GM18861 (cell line): ENCODE measurements around the gene CYB5A.

Source experiments
- ATAC-seq: cut with Tn5 transposase; IDR thresholded peaks from one replicate; pipeline ENCODE4 v1.9.1; 2021; ENCODE audit not compliant: unreplicated experiment

The CYB5A gene

DNA sequence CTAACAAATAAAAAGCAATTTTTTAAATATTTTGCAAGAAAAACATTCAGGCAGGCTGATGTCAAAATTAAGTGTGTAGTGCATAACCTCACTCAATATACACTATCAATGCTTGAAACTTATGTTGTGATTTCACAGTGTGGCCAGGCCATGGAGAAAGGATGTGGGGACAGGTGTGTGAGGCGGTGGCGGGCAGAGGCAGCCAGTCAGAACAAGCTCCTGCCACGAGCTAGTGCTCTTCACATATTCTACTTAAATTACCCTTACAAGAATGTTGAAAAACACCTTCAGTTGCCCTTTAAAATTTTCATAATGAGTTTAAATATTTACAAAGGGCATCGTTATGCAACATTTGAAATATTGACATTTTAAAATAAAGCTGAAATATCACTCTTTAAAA is 43.2 kb downstream of the CYB5A start:
- peak; percentile 91 for ATAC-seq

DNA sequence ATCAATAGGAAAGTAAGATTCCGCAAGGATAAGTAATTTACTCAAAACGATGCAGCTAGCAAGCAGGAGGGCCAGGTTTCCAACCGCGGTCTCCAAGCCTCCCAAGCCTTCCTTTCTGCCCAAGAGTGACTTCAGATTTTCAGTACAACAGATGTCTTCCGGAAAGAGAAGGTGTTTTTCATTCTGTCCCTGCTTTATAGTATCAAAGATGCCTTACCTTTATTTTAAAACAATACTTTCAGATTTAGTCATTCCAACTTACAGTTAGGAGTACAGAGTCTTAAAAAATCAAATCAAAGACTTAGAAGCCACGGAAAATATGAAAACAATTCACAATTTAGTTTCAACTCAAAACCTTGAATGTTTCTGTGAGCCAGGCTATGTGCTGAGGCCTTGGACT is 43.6 kb downstream of the CYB5A start:
- ATAC-seq, result no peak

DNA sequence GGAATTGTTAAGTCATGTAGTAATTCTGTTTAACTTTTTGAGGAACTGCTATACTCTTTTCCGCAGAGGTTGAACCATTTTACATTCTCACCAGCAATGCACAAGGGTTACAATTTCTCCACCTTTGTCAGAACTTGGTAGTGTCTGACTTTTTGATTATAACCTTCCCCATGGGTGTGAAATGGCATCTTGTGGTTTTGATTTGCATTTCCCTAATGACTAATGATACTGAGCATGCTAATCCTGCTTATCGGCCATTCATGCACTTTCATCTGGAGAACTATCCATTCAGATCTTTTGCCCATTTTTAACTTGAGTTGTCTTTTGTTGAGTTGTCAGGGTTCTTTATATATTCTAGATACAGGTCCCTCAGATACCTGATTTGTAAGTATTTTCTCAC is 47.2 kb downstream of the CYB5A start:
- ATAC-seq, result no peak

DNA sequence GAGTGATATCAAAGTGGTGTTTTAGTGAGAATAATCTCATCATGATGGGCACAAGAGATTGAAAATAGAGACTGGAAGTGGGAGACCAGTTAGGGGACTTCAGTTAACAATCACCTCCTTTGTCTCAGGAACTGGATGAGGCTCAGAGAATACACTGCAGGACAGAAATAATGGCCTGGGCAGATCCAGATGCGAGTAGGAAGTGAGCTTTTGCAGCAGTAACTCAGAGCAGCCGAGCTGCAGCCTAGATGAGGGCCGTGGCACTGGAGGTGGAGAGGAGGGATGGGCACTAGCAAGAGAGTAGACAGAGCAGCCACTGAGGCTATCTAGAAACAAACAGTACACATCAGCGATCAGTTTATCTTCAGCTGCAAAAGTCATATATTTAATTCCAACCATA is 48.6 kb downstream of the CYB5A start:
- ATAC-seq, result no peak

DNA sequence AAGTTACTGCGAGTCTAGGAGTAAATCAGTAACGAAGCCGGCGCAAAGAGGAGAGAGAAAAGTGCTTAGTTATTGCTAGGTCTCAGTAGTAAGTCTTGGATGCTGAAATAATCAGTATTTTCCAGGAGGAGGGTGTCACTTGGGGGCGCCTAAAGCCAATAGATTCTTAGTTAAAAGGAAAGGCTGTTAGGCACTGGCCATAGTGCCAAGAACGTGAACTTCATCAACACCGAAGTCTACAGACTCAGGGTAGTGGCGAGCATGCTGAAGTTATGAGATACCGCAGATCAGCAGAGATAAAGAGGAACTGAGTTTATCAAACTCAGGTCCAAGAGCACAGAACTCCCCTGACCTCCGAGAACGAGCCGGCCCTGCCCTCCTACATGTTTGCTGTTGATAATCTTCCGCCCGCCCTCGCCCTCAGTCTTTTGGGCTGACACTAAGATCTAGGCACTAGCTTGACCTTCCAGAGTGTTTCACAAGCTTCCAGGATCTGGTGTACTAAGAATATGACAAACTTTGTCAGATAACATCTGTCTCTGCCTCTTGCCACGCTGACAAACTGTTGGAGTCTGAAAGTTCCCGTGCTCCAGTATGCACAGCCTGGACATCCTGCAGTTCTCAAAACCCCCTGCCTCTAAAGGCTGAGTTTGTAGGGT is 49.2 kb downstream of the CYB5A start:
- no peak for ATAC-seq

DNA sequence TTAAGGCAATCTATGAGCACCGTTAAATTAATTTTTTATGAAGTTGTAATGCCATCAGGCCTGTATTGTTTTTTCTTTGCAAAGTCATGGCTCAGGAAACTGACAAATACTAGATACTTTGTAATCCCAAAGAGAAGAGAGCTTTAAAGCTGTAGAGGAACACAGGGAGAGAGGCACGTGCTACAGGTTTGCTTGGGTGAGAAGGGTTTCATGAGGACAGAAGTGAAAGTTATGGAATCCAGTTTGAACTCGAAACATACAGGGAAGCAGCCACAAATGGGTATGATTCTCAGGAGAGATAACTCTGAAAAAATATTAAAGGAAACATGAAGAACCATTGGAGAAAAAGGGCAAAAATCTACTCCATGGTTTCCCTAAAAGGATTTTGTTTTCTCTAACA is 49.8 kb downstream of the CYB5A start:
- ATAC-seq, result no peak

DNA sequence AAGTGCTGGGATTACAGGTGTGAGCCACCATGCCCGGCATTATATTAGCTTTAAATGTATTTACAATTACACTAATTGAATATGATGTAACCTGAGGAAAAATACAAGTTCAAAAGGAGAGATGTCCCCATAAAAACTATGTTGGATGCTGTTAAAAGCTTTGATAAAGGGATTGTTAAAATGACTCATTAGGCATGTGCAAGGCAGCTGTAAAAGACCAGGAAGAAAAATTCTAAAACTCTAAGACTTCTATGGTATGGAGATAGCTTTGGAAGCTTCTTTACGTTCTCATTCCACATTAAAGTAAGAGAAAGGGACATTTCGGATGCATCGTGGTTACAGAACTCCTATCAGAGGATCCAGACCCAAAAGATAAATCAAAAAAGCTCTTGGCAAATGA is 50.3 kb downstream of the CYB5A start:
- ATAC-seq, result no peak

DNA sequence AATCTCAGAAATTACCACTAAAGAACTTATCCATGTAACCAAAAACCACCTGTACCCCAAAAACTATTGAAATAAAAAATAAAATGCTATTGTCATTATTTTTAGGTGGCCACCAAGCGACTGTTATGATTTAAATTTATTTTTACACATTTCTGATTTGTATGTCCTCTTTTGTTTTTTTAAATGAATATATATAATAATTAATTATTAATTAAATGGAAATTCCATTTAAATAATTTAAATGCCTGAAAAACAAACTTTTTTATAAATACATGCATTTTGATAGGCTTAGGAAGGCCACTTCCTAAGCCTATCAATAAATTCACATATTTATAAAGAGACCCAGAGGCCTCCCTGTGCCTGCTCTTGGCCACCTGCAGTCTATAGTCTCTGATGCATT is 52.2 kb downstream of the CYB5A start:
- ATAC-seq, result no peak

DNA sequence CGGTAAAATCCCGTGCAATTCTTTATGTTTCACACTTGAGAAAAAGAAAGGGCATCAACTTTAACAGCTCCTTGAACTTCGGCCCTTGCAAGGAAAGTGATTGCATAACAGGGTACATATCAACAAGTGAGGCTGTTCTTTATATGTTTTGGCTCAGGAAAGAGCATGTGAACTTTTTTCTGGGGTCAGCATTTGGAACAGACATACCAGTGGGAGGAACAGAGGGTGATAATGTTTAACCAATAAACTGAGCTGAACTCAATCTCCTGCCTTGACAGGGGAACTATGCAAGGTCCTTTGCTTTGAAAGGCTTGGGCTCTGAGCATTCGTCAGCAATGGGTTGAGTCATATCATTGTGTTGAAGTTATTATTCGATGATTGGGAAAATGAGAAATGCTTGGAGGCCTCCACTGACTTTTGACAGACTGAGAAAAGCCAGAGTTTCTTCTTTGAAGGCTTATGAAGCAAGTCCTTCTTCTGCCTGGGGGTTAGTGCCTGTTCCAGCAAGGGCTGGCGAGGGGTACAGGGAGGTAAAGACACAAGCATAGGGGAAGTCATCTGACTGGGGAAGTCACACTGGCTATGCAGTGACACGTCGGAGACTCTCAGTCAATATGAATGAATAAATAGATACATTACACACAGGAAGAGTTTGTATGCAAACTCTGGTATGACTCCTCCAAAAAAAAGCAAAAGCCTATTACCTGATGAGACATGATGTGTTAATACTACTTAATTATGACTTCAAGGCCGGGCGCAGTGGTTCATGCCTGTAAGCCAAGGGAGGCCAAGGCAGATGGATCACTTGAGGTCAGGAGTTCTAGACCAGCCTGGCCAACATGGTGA is 57.2 kb downstream of the CYB5A start:
- no peak for ATAC-seq

DNA sequence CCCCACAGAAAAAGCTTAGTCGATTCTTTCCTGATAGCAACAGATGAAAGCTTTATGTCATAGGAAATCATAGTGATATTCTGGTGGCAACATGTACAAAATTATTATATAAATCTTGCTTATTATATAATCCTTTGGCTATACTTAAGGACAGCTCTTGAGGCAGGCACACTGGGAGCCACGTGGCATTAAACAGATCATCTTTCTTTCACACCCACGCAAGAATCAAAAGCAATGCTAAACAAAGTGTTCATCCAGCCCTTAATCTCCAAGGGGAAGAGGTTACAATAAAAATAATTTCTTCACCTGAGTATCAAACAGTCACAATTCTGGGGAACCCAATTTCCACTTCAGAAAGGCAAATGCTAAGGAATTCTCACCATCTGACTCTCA is 57.8 kb downstream of the CYB5A start:
- ATAC-seq, result no peak

DNA sequence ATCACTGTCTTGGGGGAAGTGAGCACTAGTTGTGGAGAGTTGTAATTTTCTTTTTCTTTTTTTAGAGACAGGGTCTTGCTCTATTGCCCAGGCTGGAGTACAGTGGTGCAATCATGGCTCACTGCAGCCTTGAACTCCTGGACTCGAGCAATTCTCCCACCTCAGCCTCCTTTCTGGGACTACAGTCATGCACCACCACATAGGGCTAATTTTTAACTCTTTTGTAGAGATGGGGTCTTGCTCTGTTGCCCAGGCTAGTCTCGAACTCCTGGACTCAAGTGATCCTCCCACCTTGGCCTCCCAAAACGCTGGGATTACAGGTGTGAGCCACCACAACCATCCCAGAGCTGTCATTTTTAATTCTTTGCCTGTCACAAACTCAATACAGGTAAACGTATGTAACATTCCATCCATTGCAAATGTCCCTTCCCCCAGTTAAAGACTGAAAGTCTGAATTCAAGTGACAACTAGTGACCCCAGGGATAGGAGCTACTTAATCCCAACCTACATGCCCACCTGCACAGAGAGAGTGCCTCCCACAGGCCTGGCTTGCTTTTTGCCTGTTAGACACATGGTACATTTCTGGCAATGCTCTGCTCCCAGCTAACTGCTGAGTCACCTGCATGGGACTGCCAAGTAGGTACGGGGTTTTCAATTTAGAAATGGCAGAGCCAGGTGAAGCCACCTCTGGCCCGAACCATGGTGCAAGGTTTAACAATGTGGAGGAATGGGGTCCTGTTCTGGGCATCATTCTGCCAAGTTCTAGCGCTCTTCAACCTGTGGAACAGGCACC is 60.6 kb downstream of the CYB5A start:
- no peak for ATAC-seq

DNA sequence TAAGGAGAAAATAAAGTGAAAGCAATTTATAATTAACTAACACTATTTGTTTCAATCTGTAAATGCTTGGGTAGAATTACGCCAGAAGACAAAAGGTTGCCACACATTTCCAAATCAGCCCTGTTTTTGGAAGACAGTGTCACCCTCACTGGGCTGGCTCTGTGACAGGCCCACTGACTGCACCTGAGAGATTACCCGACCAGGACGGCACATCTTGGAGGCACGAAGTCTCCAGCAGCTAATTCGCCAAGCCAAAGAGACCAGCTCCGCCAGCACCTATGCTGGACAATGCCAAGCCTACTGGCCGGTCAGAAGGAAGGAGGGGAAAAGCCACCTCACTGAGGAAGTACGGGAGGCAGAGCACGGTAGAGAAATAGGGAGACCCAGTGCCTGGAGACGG is 61.9 kb downstream of the CYB5A start:
- ATAC-seq, result no peak

DNA sequence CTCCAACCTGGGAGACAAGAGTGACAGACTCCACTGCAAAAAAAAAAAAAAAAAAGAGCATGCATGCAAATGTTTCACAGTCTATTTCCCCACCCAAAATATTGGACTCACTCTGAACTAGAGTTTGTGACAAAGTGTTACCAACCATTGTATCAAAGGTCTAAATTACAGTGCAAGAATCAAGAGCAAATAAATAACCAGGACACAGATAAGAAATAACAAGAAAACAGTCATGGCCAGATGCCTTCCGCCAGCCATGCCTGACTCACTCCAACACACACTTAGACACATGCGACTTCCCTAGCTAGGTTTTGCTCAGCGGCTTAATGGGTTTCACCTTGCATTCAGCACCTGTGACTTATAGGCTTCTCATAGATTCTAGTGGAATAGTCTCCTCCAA is 62.8 kb downstream of the CYB5A start:
- no peak for ATAC-seq

DNA sequence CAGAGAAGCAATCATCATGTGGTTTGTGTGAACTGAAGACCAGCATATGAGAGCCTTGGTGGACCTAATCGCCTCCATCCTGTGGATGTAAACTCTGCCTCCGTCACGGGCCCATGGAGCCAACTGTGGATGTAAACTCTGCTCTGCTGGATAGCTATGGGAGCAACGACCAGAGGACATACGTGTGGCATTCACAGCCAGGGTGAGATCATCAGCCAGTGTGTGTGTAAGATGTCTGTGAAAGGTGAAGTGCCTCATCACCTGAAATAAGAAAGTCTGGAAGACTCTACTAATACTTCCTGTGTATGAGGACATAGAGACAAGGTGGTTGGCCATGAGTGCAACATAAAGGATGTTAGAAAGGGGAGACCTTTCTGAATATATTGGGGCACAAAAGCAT is 63.5 kb downstream of the CYB5A start:
- ATAC-seq, result no peak

DNA sequence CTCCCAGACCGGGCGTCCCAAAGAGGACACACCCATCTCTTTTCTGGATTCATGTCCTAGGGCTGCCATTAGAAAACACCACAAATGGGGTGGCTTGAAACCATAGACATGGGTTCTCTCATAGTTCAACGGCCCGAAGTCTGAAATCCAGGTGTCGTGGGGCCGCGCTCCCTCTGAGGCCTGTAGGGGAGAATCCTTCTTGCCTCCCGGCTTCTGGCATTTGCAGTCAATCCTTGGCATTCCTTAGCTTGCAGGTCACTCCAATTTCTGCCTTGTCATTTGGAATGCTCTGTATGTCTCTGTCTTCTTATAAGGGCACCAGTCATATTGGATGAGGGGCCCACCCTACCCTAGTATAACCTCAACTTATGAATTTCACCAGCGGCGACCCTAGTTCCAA is 65.1 kb downstream of the CYB5A start:
- no peak for ATAC-seq

DNA sequence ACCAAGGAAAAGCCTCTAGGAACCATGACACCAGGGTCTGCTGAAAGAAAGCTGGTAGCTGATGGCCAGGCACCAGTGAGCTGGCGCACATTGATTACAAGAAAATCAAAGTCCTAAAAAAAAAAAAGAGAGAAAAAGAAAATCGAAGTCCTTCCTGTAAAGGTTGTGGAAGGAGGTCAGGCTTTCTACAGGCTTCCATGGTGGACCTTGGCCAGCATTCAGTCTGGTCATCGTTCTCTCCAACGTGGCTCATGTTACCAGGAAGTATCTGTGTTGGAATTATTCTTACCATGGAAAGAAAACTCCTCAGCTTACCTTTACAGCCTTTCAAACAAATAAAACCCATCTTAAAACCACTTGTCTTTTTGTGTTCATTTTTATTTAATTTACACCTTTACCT is 65.6 kb downstream of the CYB5A start:
- no peak for ATAC-seq

DNA sequence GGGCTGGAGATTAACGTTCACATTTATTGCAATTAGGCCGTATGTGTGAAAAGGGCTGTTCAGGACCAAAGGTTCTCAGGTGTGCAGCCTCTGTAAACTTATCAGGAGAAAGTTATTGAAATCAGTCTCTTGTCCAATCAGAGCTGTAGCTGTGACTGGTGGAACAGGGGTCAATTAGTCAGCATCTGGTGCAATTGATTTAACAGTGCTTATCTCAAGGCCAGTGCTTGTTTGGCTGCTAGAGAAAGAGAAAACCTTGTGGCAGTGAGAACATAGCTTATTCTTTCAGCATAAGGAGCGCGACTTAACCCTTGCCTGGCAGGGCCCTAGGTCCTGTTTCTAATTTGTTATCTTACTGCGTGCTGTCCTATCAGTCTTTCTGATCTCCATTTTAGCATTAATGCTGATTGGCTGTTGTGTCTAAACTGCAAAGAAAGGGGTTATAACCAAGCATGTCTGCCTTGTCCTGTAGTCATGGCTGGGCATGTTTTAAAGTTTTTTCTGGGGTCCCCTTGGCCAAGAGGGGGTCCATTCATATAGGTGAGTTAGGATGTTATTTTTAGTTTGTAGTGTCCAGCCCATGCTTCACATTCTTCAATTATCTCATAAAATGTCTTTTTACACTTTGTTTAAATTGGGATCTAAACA is 66.4 kb downstream of the CYB5A start:
- no peak for ATAC-seq

DNA sequence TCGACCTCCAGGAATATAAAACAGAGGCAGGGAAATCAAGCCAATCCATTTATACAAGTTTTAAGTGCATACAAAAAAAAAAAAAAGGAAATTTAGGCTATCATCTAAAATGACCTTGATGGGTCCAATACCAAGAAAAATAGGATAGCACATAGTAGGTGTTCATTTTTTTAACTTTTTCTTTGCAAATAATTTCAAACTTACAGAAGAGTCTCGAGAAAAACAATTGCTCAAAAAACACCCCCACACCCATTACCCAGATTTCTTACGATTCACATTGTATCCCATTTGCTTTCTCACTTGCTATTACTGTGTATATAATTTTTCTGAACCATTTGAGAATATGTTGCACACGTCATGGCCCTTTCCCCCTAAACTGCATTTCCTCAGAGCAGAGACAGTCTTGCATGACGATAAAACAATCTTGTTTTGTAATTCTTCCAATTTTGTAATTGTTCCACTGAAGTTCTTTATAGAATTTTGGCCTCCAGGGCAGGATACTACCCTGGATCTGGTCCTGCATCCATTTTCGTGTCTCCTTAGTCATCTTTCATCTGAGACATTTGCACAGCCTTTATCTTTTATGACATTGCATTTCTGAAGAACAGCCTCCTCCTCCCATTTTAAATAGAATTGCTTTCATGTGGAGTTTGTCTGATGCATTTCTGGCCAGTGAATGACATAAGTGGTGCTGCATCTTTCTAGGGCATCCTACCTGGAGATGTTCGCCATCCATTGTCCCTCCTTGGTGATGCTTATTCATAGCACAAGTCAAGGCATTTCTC is 68.9 kb downstream of the CYB5A start:
- ATAC-seq, result no peak

DNA sequence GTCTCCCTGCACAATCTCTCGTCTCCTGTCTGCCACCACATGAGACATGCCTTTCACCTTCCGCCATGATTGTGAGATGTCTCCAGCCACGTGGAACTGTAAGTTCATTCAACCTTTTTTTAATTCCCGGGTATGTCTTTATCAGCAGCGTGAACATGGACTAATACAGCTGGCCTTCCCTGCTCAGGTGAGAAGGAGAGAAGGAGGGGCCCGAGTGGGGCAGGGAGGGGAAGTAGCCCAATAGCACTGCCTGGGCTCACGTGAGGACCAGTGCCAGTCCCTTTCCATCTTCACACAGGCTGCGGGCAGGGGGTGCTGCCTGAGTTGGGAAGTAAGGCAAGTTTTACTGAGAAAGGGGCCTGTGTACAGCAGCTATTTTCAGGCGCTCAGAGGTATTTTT is 70.7 kb downstream of the CYB5A start:
- ATAC-seq, result no peak

DNA sequence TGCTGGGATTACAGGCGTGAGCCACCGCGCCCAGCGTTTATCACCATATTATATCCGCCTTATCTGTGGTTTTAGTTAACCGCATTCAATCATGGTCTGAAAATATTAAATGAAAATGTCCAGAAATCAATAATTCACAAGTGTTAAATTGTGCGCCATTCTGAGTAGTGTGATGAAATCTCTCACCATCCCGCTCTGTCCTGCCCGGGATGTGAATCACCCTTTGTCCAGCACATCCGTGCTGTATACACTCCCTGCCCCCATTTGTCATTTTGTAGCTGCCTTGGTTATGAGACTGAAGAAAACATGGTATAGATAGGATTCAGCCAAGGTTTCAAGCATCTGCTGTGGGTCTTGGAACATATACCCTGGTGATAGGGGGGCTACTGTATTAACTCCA is 72.7 kb downstream of the CYB5A start:
- no peak for ATAC-seq
